Ovary (tissue), 10 donors: ENCODE measurements around the gene ITM2A. TPM values are rescaled to one million over a fixed set of nuclear protein-coding genes. Genes with fewer than 3 reads are reported as not detected.

Experiments
- DNase-seq, 5 donors: peaks; one replicate each; pipeline ENCODE4 v3.0.0-alpha.2; 2019 to 2020
- H3K27ac ChIP-seq, 2 donors: fragments of 200-600 bp; one replicate each; pipeline versions ENCODE4 v1.5.1 to v1.8.0; 2019 to 2022
- H3K27me3 ChIP-seq: fragments of 200-600 bp; one replicate; pipeline ENCODE4 v1.8.0; 2022
- H3K36me3 ChIP-seq: fragments of 200-600 bp; sonication (generic); one replicate; pipeline ENCODE4 v1.5.1; 2019
- H3K4me1 ChIP-seq: one replicate; pipeline ENCODE4 v1.8.1; 2013; ENCODE audit warnings: mild to moderate bottlenecking, moderate library complexity; ENCODE audit not compliant: insufficient read depth
- H3K4me3 ChIP-seq: fragments of 200-600 bp; sonication (generic); one replicate; pipeline ENCODE4 v1.5.1; 2017
- H3K9me3 ChIP-seq, 2 donors: fragments of 200-600 bp in 1 of 2; sonication (generic) in 1 of 2; one replicate each; pipeline versions ENCODE4 v1.5.1 to v1.8.1; 2013 to 2019; ENCODE audit warnings: mild to moderate bottlenecking in 1 of 2, moderate library complexity in 1 of 2
- EP300 ChIP-seq: sonication (generic); formaldehyde crosslinking; IDR thresholded peaks from one replicate; pipeline ENCODE4 v1.6.1; 2017; ENCODE audit warnings: antibody characterized with exemption
- POLR2A ChIP-seq: fragments of 450-650 bp; IDR thresholded peaks from one replicate; pipeline ENCODE4 v1.6.1; 2017; ENCODE audit warnings: antibody characterized with exemption, mild to moderate bottlenecking, moderate library complexity
- WGBS, 3 donors: extraction: QIAGEN DNeasy Blood & Tissue Kit in 1 of 3; methylation state at CpG; one replicate each; pipeline versions ENCODE4 v1.1.5 to v1.1.7; 2013 to 2017; 5-methylcytosine and 5-hydroxymethylcytosine counted together
- intact Hi-C, 4 donors: fragments of 100-400 bp; cut with DNase I; formaldehyde crosslinking; loops; one replicate each; pipeline versions ENCODE4 v1.11.0 to v1.15.1; 2022 to 2023
- long read RNA-seq, 3 donors: library from polyadenylated mRNA in 2 of 3; unstranded in 2 of 3; transcript quantifications; one replicate each; pipeline ENCODE4 v2.0.0 and lab custom pipeline, GENCODE V29; 2021 to 2026
- polyA plus RNA-seq, 2 donors: library from polyadenylated mRNA; stranded (reverse); fragments of 200-250 nt in 1 of 2; fragments of 350-450 nt in 1 of 2; fragmentation: Illumina TruSeq in 1 of 2; extraction: RNeasy Lipid Tissue Mini Kit (QIAGEN cat#74804) in 1 of 2; gene quantifications; one replicate each; pipeline ENCODE4 v1.2.3, GENCODE V29; 2013 to 2014
- total RNA-seq, 7 donors: library from RNA; depleted of rRNA in 2 of 7; stranded (reverse); fragments of >200 nt in 2 of 7; fragmentation: NEBNext Ultra II Directional in 3 of 7; extraction: Animal tissue kit (Norgen Biotek cat#: 25700) in 3 of 7; gene quantifications; one replicate each; pipeline versions ENCODE4 v1.1.0 to v1.2.4, GENCODE V29; 2016 to 2023
- TF ChIP-seq, protein P1 (sequence below), 3 donors: fragments of 450-650 bp in 2 of 3; fragments of 200-600 bp in 1 of 3; IDR thresholded peaks; one replicate each; pipeline versions ENCODE4 v1.5.1 to v1.8.0; 2016 to 2022; ENCODE audit warnings: antibody characterized with exemption in 3 of 3, mild to moderate bottlenecking in 1 of 3
- donor health status: DM: no; HTN: no; CAD: no; lungs with moderate emphysema.
- donor health status: DM: no; HTN: no; CAD: no.
- donor health status: Bipolar disorder and iron deficiency.
- donor health status: DM: yes; HTN: yes; CAD: no.
- donor health status: DM: no; HTN: no; CAD: no.
- donor health status: DM: yes; HTN: yes; CAD: no.

The ITM2A gene
- total RNA-seq (100 to 1,000 TPM; 116 to 268 (median 140) TPM), polyA plus RNA-seq (100 to 1,000 TPM in 1 of 2 donors, 10 to 100 TPM in 1; 95.7 to 155 TPM)
- long read RNA-seq, donor 1, transcript ITM2A-201 (6 exons, 1,641 nt) = major isoform, 247 of 289 reads
- long read RNA-seq, donor 1, transcript ITM2A-202 (5 exons, 1,698 nt) = minor isoform, 20 of 289 reads
- long read RNA-seq, donor 1, partial matches to known transcripts = 7 of 289 reads
- long read RNA-seq, donor 1, other reads (novel, unspliced or antisense) = 15 of 289 reads
- long read RNA-seq, donor 2, transcript ITM2A-201 (6 exons, 1,641 nt) = major isoform, 15 of 39 reads
- long read RNA-seq, donor 2, partial matches to known transcripts = 20 of 39 reads
- long read RNA-seq, donor 2, other reads (novel, unspliced or antisense) = 0 of 39 reads
- long read RNA-seq, donor 3, transcript ITM2A-202 (5 exons, 1,698 nt) = minor isoform, 16 of 259 reads
- long read RNA-seq, donor 3, transcript ITM2A-201 (6 exons, 1,641 nt) = major isoform, 224 of 259 reads
- long read RNA-seq, donor 3, partial matches to known transcripts = 8 of 259 reads
- long read RNA-seq, donor 3, other reads (novel, unspliced or antisense) = 11 of 259 reads

DNA sequence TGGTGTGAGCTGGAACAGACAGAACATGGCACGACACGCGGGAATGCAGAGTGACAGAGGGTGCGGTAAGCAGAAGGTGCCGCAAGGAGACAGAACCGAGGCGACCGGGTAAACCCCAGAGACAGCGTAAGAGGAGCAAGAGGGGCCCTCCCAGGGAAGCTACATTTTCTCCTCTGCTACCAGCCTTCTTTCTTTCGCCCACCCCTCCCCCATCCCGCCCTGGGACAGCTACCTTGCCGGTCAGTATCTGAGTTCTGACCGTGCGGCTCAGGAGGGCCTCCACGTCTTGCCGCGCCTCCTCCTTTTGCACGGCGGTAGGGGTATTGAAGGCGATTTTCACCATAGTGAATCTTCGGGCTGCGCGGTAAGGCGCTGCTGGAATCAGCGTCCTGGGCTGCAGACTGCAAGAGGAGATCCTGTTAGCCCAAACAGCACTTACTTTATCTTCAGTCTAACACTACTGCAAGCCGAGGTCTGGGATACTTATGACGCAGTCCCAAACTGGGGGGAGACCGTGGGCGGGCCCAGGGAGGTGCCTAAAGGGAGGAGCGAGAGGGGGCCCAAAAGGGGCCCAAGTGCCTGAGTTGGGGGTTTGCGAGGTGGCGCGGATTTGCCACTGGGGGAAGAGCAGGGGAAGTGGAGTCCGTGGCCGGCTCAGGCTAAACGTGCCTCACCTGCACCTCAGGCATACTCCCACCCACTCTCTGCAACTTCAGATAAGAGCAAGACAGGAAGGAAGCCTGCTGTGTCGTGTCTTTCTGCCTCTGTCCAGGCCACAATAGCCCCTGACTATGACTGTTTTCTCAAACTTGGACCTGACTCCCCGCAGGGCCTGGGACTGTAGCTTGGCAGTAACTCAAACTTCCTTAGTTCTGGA is at the start of gene ITM2A:
ITM2A (minus strand) TSS at position 462 of the 877 bp plus-strand sequence; CDS start at position 343, 119 bp downstream.
- TF ChIP-seq POLR2A = peak; percentile 37
- TF ChIP-seq, protein P1, sequence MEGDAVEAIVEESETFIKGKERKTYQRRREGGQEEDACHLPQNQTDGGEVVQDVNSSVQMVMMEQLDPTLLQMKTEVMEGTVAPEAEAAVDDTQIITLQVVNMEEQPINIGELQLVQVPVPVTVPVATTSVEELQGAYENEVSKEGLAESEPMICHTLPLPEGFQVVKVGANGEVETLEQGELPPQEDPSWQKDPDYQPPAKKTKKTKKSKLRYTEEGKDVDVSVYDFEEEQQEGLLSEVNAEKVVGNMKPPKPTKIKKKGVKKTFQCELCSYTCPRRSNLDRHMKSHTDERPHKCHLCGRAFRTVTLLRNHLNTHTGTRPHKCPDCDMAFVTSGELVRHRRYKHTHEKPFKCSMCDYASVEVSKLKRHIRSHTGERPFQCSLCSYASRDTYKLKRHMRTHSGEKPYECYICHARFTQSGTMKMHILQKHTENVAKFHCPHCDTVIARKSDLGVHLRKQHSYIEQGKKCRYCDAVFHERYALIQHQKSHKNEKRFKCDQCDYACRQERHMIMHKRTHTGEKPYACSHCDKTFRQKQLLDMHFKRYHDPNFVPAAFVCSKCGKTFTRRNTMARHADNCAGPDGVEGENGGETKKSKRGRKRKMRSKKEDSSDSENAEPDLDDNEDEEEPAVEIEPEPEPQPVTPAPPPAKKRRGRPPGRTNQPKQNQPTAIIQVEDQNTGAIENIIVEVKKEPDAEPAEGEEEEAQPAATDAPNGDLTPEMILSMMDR (IDR thresholded peaks at IDR 0.05) = no peak
- 23 to 29% (median 28%) methylated on average over 38 of the region's 38 CpGs for WGBS, 3 donors
- peak within 1 kb of the TSS in 1 of 2 donors; percentile 41 for H3K27ac ChIP-seq
- DNase-seq = peak; percentile 65 to 78 (median 68)
- no peaks in the 10 kb centered on the region for H3K4me1 ChIP-seq
- no peaks in the 10 kb centered on the region for H3K36me3 ChIP-seq
- peak within 1 kb of the TSS; percentile 40 for H3K4me3 ChIP-seq
- no peaks in the 10 kb centered on the region for H3K9me3 ChIP-seq
- intact Hi-C loops = no loop called here
- no peaks in the 10 kb centered on the region for H3K27me3 ChIP-seq

DNA sequence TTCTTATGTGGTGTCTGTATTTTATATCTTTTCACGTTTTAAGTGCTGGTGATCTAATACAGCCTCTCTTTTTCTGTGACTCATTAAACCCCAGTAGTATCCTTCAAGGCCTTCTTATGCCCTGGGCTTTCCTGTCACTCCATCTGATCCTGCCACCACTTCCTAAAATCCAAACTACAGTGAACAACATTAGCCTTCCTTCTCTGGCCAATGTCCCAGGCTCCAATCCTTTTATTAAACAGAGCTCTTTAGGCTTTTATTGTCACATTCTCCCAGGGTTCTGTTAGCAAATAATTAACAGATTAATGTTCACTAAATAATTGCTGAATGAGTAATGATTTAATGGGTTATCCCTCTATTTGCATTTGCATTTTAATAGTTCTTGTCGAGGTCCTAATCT is 47.9 kb upstream of the ITM2A start:
- intact Hi-C loops = loop anchor here in 1 of 4 donors (5.0 kb wide), 1 partner anchor 842 kb away; no protein-coding TSS in a partner anchor
- WGBS, 3 donors = 32 to 48% (median 33%) methylated on average over 2 of the region's 2 CpGs

DNA sequence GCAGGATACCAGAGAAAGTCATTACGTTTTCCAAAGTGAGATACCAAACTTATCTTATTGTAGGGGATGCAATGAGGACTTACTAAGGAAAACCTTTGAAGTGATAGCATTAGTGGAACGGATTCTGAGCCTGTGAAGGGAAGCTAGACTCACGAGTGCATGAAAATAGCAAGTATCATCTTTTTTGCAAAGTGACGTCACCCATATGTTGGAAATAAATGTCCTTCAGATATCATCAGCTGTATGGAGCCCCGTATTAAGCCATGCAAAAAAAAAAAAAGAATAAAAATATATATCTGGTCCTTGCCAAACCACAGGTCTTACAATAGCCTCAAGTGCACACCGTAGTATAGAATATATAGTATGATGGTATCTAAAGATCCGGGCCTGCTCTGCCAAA is 46.8 kb upstream of the ITM2A start:
- Histone ChIP-seq H3K36me3 (no peaks in the 10 kb centered on the region), H3K27ac (no peak overlapping the region), H3K9me3 (no peaks in the 10 kb centered on the region), H3K4me1 (no peaks in the 10 kb centered on the region), H3K4me3 (no peak overlapping the region), H3K27me3 (no peaks in the 10 kb centered on the region)
- no peak for DNase-seq
- 45 to 57% (median 55%) methylated on average over 7 of the region's 7 CpGs for WGBS, 3 donors
- TF ChIP-seq, protein P1 (IDR thresholded peaks at IDR 0.05) = no peak
- TF ChIP-seq POLR2A (no peak), EP300 (no peak)
- intact Hi-C loops = no loop called here

More for the DNA sequence above, 47.9 kb upstream of the ITM2A start:
- Histone ChIP-seq H3K4me1 (no peaks in the 10 kb centered on the region), H3K4me3 (no peak overlapping the region), H3K9me3 (no peaks in the 10 kb centered on the region), H3K27me3 (no peaks in the 10 kb centered on the region), H3K36me3 (no peaks in the 10 kb centered on the region), H3K27ac (no peak overlapping the region)
- TF ChIP-seq POLR2A (no peak), EP300 (no peak)
- TF ChIP-seq, protein P1 (IDR thresholded peaks at IDR 0.05) = no peak
- DNase-seq = no peak

DNA sequence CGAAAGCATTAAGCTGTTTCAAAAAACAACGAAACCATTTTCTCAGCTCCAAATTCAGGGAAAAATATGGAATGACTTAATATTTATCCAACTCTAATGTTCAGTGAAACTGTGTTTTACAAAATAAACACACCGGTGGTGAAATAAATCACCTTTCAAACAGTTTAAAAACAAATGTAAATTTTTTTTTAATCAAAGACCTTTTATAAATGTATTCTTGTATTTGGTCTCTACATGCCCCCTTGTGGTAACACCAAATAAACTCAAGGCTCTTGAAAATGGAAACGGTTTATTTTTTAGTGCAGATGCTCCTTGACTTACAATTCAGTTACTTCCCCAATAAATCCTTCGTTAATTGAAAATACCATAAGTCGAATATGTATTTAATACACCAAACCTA is 45.8 kb upstream of the ITM2A start:
- no peaks in the 10 kb centered on the region for H3K9me3 ChIP-seq
- no peak overlapping the region for H3K27ac ChIP-seq
- no peaks in the 10 kb centered on the region for H3K4me1 ChIP-seq
- TF ChIP-seq EP300 (no peak), POLR2A (no peak)
- TF ChIP-seq, protein P1 (IDR thresholded peaks at IDR 0.05) = peak in 2 of 3 donors; percentile 31 to 55
- no peaks in the 10 kb centered on the region for H3K36me3 ChIP-seq
- intact Hi-C loops = no loop called here
- no peak for DNase-seq
- WGBS, 3 donors = 16 to 21% (median 18%) methylated on average over 6 of the region's 6 CpGs
- no peak overlapping the region for H3K4me3 ChIP-seq
- H3K27me3 ChIP-seq = no peaks in the 10 kb centered on the region
